HepG2 (cell line): ENCODE data around the gene CNOT2. TPM values are rescaled to one million over a fixed set of nuclear protein-coding genes. Genes with fewer than 3 reads are reported as not detected.

Experiments
- ATAC-seq: fragments of 200-7000 bp; cut with Tn5 transposase; 3 replicates; pipeline ENCODE4 v1.9.1; 2020; ENCODE audit warnings: mild to moderate bottlenecking, moderate library complexity
- BruUV-seq: library from RNA; stranded (reverse); fragments of 400-500 nt; replicated peaks from 2 replicates; lab custom pipeline; 2021; lab: Mats Ljungman, UMichigan
- CTCF ChIA-PET: fragments of 300-600 bp; formaldehyde crosslinking; extraction: SDS; loops from one replicate; lab custom pipeline; 2021; ENCODE audit warnings: low total read pairs, inconsistent platforms, low intra/inter-chr PET ratio; lab: Yijun Ruan, JAX
- POLR2A ChIA-PET: fragments of 350-600 bp; sonication (Branson Sonifier 250); formaldehyde crosslinking; loops from one replicate; lab custom pipeline; 2020; ENCODE audit warnings: antibody characterized with exemption, inconsistent platforms; lab: Yijun Ruan, JAX
- DNase-seq: peaks from one replicate; pipeline ENCODE4 v3.0.0-alpha.2; 2015; ENCODE audit warnings: low spot score
- FAIRE-seq: peaks from 3 replicates; lab custom pipeline; 2011; peaks lifted over from hg19 to GRCh38; lab: Jason Lieb, UNC
- H2AFZ ChIP-seq: one replicate; pipeline ENCODE4 v1.6.1; 2011; ENCODE audit warnings: low read length, inconsistent platforms
- H3K27ac ChIP-seq: fragments of 300-600 bp; 3 replicates; pipeline ENCODE4 v1.8.0; 2011; ENCODE audit warnings: mixed run types, mild to moderate bottlenecking, mixed read lengths, low read length, inconsistent platforms; ENCODE audit not compliant: insufficient read depth; ENCODE audit errors: extremely low read length
- H3K27me3 ChIP-seq, 2 experiments: fragments of 200-600 bp in 1 of 2; 2 replicates in 1 of 2; 3 replicates in 1 of 2; pipeline versions ENCODE4 v1.6.0 to v1.8.0; 2011; ENCODE audit warnings: low read length in 2 of 2, mild to moderate bottlenecking in 2 of 2, moderate library complexity in 2 of 2, inconsistent platforms in 1 of 2; ENCODE audit not compliant: insufficient read depth in 2 of 2, control insufficient read depth in 1 of 2
- H3K36me3 ChIP-seq, 2 experiments: fragments of 200-600 bp in 1 of 2; replicated peaks in 1 of 2; 2 replicates in 1 of 2; 3 replicates in 1 of 2; pipeline versions ENCODE4 v1.5.1 to v1.8.0; 2011; ENCODE audit warnings: low read length in 2 of 2, inconsistent platforms in 1 of 2; ENCODE audit not compliant: insufficient read depth in 2 of 2, control insufficient read depth in 1 of 2
- H3K4me1 ChIP-seq: 2 replicates; pipeline ENCODE4 v1.5.1; 2012; ENCODE audit warnings: low read length, inconsistent platforms; ENCODE audit not compliant: insufficient read depth
- H3K4me2 ChIP-seq: 2 replicates; pipeline ENCODE4 v1.6.0; 2011; ENCODE audit warnings: low read depth, low read length, inconsistent platforms
- H3K4me3 ChIP-seq, 3 experiments: fragments of 200-600 bp in 1 of 3; sonication (generic), shearing (Covaris generic) in 1 of 3; replicated peaks in 1 of 3; 2 replicates each; pipeline ENCODE4 v1.5.1; 2011 to 2016; ENCODE audit warnings: low read length in 3 of 3, inconsistent platforms in 2 of 3, low read depth in 2 of 3, mild to moderate bottlenecking in 2 of 3, control low read depth in 1 of 3, mixed read lengths in 1 of 3; ENCODE audit not compliant: insufficient read depth in 1 of 3
- H3K79me2 ChIP-seq: one replicate; pipeline ENCODE4 v1.6.1; 2011; ENCODE audit warnings: low read length, inconsistent platforms; ENCODE audit not compliant: insufficient read depth
- H3K9ac ChIP-seq: 2 replicates; pipeline ENCODE4 v1.6.0; 2011; ENCODE audit warnings: mild to moderate bottlenecking, low read depth, low read length, inconsistent platforms; ENCODE audit not compliant: insufficient read depth
- H3K9me3 ChIP-seq: 2 replicates; pipeline ENCODE4 v1.5.1; 2012; ENCODE audit warnings: mild to moderate bottlenecking, low read length
- H4K20me1 ChIP-seq: 2 replicates; pipeline ENCODE4 v1.6.0; 2011; ENCODE audit warnings: inconsistent platforms, mild to moderate bottlenecking, low read length, moderate library complexity; ENCODE audit not compliant: insufficient read depth
- ATF5 ChIP-seq: sonication (generic); formaldehyde crosslinking; IDR thresholded peaks from 2 replicates; pipeline ENCODE4 v1.4.0; 2020; ENCODE audit warnings: mild to moderate bottlenecking, low read depth, missing genetic modification reagents
- HDAC1 ChIP-seq: sonication (generic); formaldehyde crosslinking; IDR thresholded peaks from 2 replicates; pipeline ENCODE4 v1.5.1; 2020; ENCODE audit warnings: mild to moderate bottlenecking, missing genetic modification reagents
- HES4 ChIP-seq: sonication (generic); formaldehyde crosslinking; IDR thresholded peaks from 2 replicates; pipeline ENCODE4 v1.9.0; 2021; ENCODE audit warnings: mild to moderate bottlenecking, missing genetic modification reagents, borderline replicate concordance
- HMGXB3 ChIP-seq: sonication (generic); formaldehyde crosslinking; IDR thresholded peaks from 2 replicates; pipeline ENCODE4 v1.4.0; 2020; ENCODE audit warnings: missing genetic modification reagents, borderline replicate concordance
- IRF1 ChIP-seq: sonication (generic); formaldehyde crosslinking; IDR thresholded peaks from 2 replicates; pipeline ENCODE4 v1.4.0; 2020; ENCODE audit warnings: low read depth, mild to moderate bottlenecking, missing genetic modification reagents
- ZNF326 ChIP-seq: sonication (generic); formaldehyde crosslinking; IDR thresholded peaks from 2 replicates; pipeline ENCODE4 v1.4.0; 2020; ENCODE audit warnings: missing genetic modification reagents, borderline replicate concordance
- ZNF687 ChIP-seq: sonication (generic); formaldehyde crosslinking; IDR thresholded peaks from 2 replicates; pipeline ENCODE4 v1.5.1; 2020; ENCODE audit warnings: mild to moderate bottlenecking, missing genetic modification reagents, moderate library complexity
- ZNF777 ChIP-seq: sonication (generic); formaldehyde crosslinking; IDR thresholded peaks from 2 replicates; pipeline ENCODE4 v1.4.0; 2020; ENCODE audit warnings: missing genetic modification reagents
- ZSCAN9 ChIP-seq: IDR thresholded peaks from 2 replicates; pipeline ENCODE4 v1.6.1; 2016; ENCODE audit warnings: borderline replicate concordance
- WGBS: methylation state at CpG from one replicate; pipeline ENCODE4 v1.1.6; 2017; ENCODE audit warnings: low lambda C conversion rate; 5-methylcytosine and 5-hydroxymethylcytosine counted together
- in situ Hi-C: cut with HindIII; loops from 2 replicates; pipeline ENCODE4 v1.10.0; 2017; ENCODE audit warnings: low pct_unique_long_range_greater_than_20kb; ENCODE audit not compliant: extremely low pct_ligation_motif_present
- intact Hi-C: fragments of 100-400 bp; cut with micrococcal nuclease; formaldehyde crosslinking; loops from one replicate; pipeline ENCODE4 v1.10.0; 2022; ENCODE audit not compliant: unreplicated experiment
- polyA plus RNA-seq, 8 experiments: library from polyadenylated mRNA; depleted of rRNA in 3 of 8; stranded (reverse) in 7 of 8; unstranded in 1 of 8; fragments of >200 nt; fragmentation: Illumina TruSeq in 4 of 8; extraction: Trizol in 4 of 8; gene quantifications; 2 replicates each; pipeline versions ENCODE4 v1.2.1 to v1.2.3, GENCODE V29; 2011 to 2016; ENCODE audit warnings: low read depth in 4 of 8, missing spikeins in 1 of 8, mixed read lengths in 1 of 8; ENCODE audit not compliant: insufficient read depth in 1 of 8
- total RNA-seq, 5 experiments: library from RNA; depleted of rRNA; stranded (reverse); fragments of >200 nt; fragmentation: Illumina TruSeq; extraction: Trizol; gene quantifications; 2 replicates each; pipeline ENCODE4 v1.2.3, GENCODE V29; 2016; ENCODE audit warnings: low read depth in 1 of 5

Gene CNOT2
- total and polyA plus RNA-seq, 2 of the 13 experiments (the other 11 are each of a cell fraction or from before 2014, with no cell fraction given): 54.5 to 76.6 TPM

GRCh38 chr12:70365648-70366518, 122.7 kb downstream of the CNOT2 start, which contains the start of gene KCNMB4 (continued):
- TF ChIP-seq HMGXB3 (CRISPR knock-in tag) (no peak), ZSCAN9 (no peak), ZNF326 (CRISPR knock-in tag) (no peak)

GRCh38 chr12:70366581-70367257, 123.5 kb downstream of the CNOT2 start:
- Histone ChIP-seq H3K4me2 (peak overlapping the region; percentile 98), H3K4me1 (peaks cover 20% of the 10 kb centered on the region), H3K9me3 (no peaks in the 10 kb centered on the region), H4K20me1 (no peaks in the 10 kb centered on the region), H3K27ac (no peak overlapping the region), H3K27me3 (peaks cover 0 to 21% of the 10 kb centered on the region in 2 experiments; a peak in 4 of 5 replicates), H3K79me2 (no peaks in the 10 kb centered on the region), H3K36me3 (no peaks in the 10 kb centered on the region), H2AFZ (peak overlapping the region; percentile 57), H3K9ac (0 out of 2 replicates have a peak overlapping the region, but pooled peaks have one; percentile 13), H3K4me3 (peak overlapping the region; percentile 69 to 78 (median 77))
- DNase-seq: peak; percentile 13
- 10% methylated on average over 4 of the region's 69 CpGs for WGBS
- peak; percentile 60 for ATAC-seq
- no peak for FAIRE-seq
- no TSS peak for BruUV-seq
- POLR2A ChIA-PET: no interaction called here
- in situ Hi-C loops (loop anchor here (5.0 to 25.0 kb wide), 2 partner anchors 124 to 479 kb away; partner anchors contain the start of gene CNOT2), intact Hi-C loops (loop anchor here (2.0 to 10.0 kb wide), 3 partner anchors 122 to 382 kb away; partner anchors contain the start of gene CNOT2)
- CTCF ChIA-PET: no interaction called here
- TF ChIP-seq IRF1 (no peak), HES4 (CRISPR knock-in tag) (0 out of 2 replicates have a peak, but pooled peaks have one; percentile 58), ZNF687 (CRISPR knock-in tag) (peak; percentile 75), ATF5 (CRISPR knock-in tag) (no peak), ZNF777 (CRISPR knock-in tag) (peak; percentile 91), HDAC1 (CRISPR knock-in tag) (peak; percentile 21; the same call in 1 of the 2 replicates)
